Natural killer cell (primary cell): ENCODE data around the gene RPRML. TPM values are rescaled to one million over a fixed set of nuclear protein-coding genes. Genes with fewer than 3 reads are reported as not detected.

Experiments used
- ATAC-seq, 3 donors: fragments of 150-1000 bp in 2 of 3; fragments of 200-7000 bp in 1 of 3; cut with Tn5 transposase; 1 replicate in 1 of 3; 2 replicates in 2 of 3; pipeline ENCODE4 v1.10.0; 2021; ENCODE audit warnings: mild to moderate bottlenecking in 2 of 3, moderate library complexity in 2 of 3
- DNase-seq, 2 donors: peaks; one replicate each; pipeline versions ENCODE4 v3.0.0 to v3.0.0-alpha.2; 2013 to 2021; ENCODE audit warnings: mixed read lengths in 1 of 2
- H3K27ac ChIP-seq: one replicate; pipeline ENCODE4 v1.5.1; 2013; ENCODE audit warnings: mild to moderate bottlenecking, low read length
- H3K27me3 ChIP-seq: one replicate; pipeline ENCODE4 v1.6.1; 2013; ENCODE audit warnings: low read length; ENCODE audit not compliant: control insufficient read depth, insufficient read depth
- H3K36me3 ChIP-seq: one replicate; pipeline ENCODE4 v1.6.1; 2013; ENCODE audit warnings: low read length; ENCODE audit not compliant: control insufficient read depth, insufficient read depth
- H3K4me1 ChIP-seq: one replicate; pipeline ENCODE4 v1.6.1; 2013; ENCODE audit warnings: low read length; ENCODE audit not compliant: control insufficient read depth, insufficient read depth
- H3K4me3 ChIP-seq: one replicate; pipeline ENCODE4 v1.5.1; 2013; ENCODE audit warnings: low read length
- H3K9me3 ChIP-seq: one replicate; pipeline ENCODE4 v1.6.1; 2013; ENCODE audit warnings: low read length; ENCODE audit not compliant: control insufficient read depth, insufficient read depth
- H3K27ac Mint-ChIP-seq, 2 donors: one replicate each; pipeline ENCODE4 v1.8.0; 2022; ENCODE audit warnings: mild to moderate bottlenecking in 2 of 2, mixed read lengths in 2 of 2, moderate library complexity in 1 of 2
- H3K27me3 Mint-ChIP-seq, 2 donors: one replicate each; pipeline ENCODE4 v1.8.0; 2022; ENCODE audit warnings: low read depth in 2 of 2, mixed read lengths in 2 of 2
- H3K36me3 Mint-ChIP-seq: one replicate; pipeline ENCODE4 v1.8.0; 2022; ENCODE audit warnings: mixed read lengths
- H3K4me1 Mint-ChIP-seq, 2 donors: one replicate each; pipeline ENCODE4 v1.8.0; 2022; ENCODE audit warnings: mixed read lengths in 2 of 2
- H3K4me3 Mint-ChIP-seq: one replicate; pipeline ENCODE4 v1.8.0; 2022; ENCODE audit warnings: mild to moderate bottlenecking, moderate library complexity, mixed read lengths
- H3K9me3 Mint-ChIP-seq, 2 donors: one replicate each; pipeline ENCODE4 v1.8.0; 2022; ENCODE audit warnings: mixed read lengths in 2 of 2
- CTCF ChIP-seq: fragments of 200-600 bp; IDR thresholded peaks from one replicate; pipeline ENCODE4 v1.8.0; 2022; ENCODE audit warnings: antibody characterized with exemption
- WGBS: methylation state at CpG from one replicate; pipeline ENCODE4 v1.1.7; 2013; ENCODE audit warnings: missing lambda C conversion rate; ENCODE audit not compliant: insufficient coverage; 5-methylcytosine and 5-hydroxymethylcytosine counted together
- intact Hi-C: fragments of 100-400 bp; cut with micrococcal nuclease; formaldehyde crosslinking; loops from one replicate; pipeline ENCODE4 v1.14.2; 2022
- total RNA-seq, 4 donors: library from RNA; stranded (reverse); fragments of 120-200 nt in 1 of 4; gene quantifications; one replicate each; pipeline versions ENCODE4 v1.2.3 to v1.2.4, GENCODE V29; 2013 to 2022

The RPRML gene
- total RNA-seq, 3 donors from 2014 or later (not counting 1 experiment from before 2014, with no cell fraction given), result not detected

GRCh38 chr17:46949291-46950174, 29.5 kb downstream of the RPRML start:
- WGBS, result 94% methylated on average over 11 of the region's 11 CpGs
- no peaks in the 10 kb centered on the region for H3K9me3 Mint-ChIP-seq
- H3K4me1 Mint-ChIP-seq, result peaks cover 16 to 17% of the 10 kb centered on the region in 2 donors
- H3K27ac ChIP-seq, result no peak overlapping the region
- TF ChIP-seq CTCF, result no peak
- H3K4me3 Mint-ChIP-seq, result no peak overlapping the region
- H3K27ac Mint-ChIP-seq, result no peak overlapping the region
- H3K4me3 ChIP-seq, result no peak overlapping the region
- H3K4me1 ChIP-seq, result peaks cover 14% of the 10 kb centered on the region
- intact Hi-C loops, result loop anchor here (10.0 kb wide), 1 partner anchor 665 kb away; no protein-coding TSS in a partner anchor
- DNase-seq (no peak), ATAC-seq (no peak)
- no peaks in the 10 kb centered on the region for H3K9me3 ChIP-seq
- peaks cover 0 to 8% of the 10 kb centered on the region in 2 donors for H3K27me3 Mint-ChIP-seq
- no peaks in the 10 kb centered on the region for H3K36me3 Mint-ChIP-seq
- H3K36me3 ChIP-seq, result no peaks in the 10 kb centered on the region
- no peaks in the 10 kb centered on the region for H3K27me3 ChIP-seq

- no peaks in the 10 kb centered on the region for H3K9me3 ChIP-seq
- H3K27me3 ChIP-seq, result no peaks in the 10 kb centered on the region
- ATAC-seq, result no peak
- intact Hi-C loops, result loop anchor here (10.0 kb wide), 1 partner anchor 666 kb away; no protein-coding TSS in a partner anchor
- peaks cover 24% of the 10 kb centered on the region for H3K4me1 ChIP-seq
- TF ChIP-seq CTCF, result no peak
- DNase-seq, result no peak
- H3K27ac ChIP-seq, result no peak overlapping the region
- H3K4me3 ChIP-seq, result no peak overlapping the region
- WGBS, result 95% methylated on average over 5 of the region's 5 CpGs
- peaks cover 0 to 8% of the 10 kb centered on the region in 2 donors for H3K27me3 Mint-ChIP-seq
- no peak overlapping the region for H3K27ac Mint-ChIP-seq
- H3K4me3 Mint-ChIP-seq, result no peak overlapping the region
- H3K36me3 Mint-ChIP-seq, result no peaks in the 10 kb centered on the region
- no peaks in the 10 kb centered on the region for H3K36me3 ChIP-seq
- peaks cover 24 to 25% of the 10 kb centered on the region in 2 donors for H3K4me1 Mint-ChIP-seq
- no peaks in the 10 kb centered on the region for H3K9me3 Mint-ChIP-seq
These were observed 30.5 kb downstream of the RPRML start for GRCh38 chr17:46948544-46948943.

- no peak for TF ChIP-seq CTCF
- no peaks in the 10 kb centered on the region for H3K27me3 ChIP-seq
- Mint-ChIP-seq H3K4me1 (peaks cover 25 to 32% of the 10 kb centered on the region in 2 donors), H3K9me3 (no peaks in the 10 kb centered on the region), H3K36me3 (no peaks in the 10 kb centered on the region), H3K4me3 (no peak overlapping the region), H3K27me3 (peaks cover 0 to 2% of the 10 kb centered on the region in 2 donors), H3K27ac (no peak overlapping the region)
- intact Hi-C loops, result loop anchor here (10.0 kb wide), 1 partner anchor 668 kb away; no protein-coding TSS in a partner anchor
- DNase-seq (no peak), ATAC-seq (no peak)
- no peaks in the 10 kb centered on the region for H3K9me3 ChIP-seq
- 39% methylated on average over 2 of the region's 3 CpGs for WGBS
- no peaks in the 10 kb centered on the region for H3K36me3 ChIP-seq
- no peak overlapping the region for H3K27ac ChIP-seq
- H3K4me3 ChIP-seq, result no peak overlapping the region
- peaks cover 34% of the 10 kb centered on the region for H3K4me1 ChIP-seq
These were observed 31.8 kb downstream of the RPRML start for GRCh38 chr17:46947216-46947615.
